Vagina (tissue), 2 donors: ENCODE results near the gene DIPK2A. TPM values are rescaled to one million over a fixed set of nuclear protein-coding genes. Genes with fewer than 3 reads are reported as not detected.

Experiments used
- DNase-seq, 2 donors: peaks; one replicate each; pipeline ENCODE4 v3.0.0-alpha.2; 2017; ENCODE audit errors: extremely low spot score in 2 of 2
- H3K27ac ChIP-seq: fragments of 200-600 bp; sonication (generic); one replicate; pipeline ENCODE4 v1.5.1; 2019
- H3K27me3 ChIP-seq: fragments of 200-600 bp; sonication (generic); one replicate; pipeline ENCODE4 v1.5.1; 2019
- H3K36me3 ChIP-seq, 2 donors: fragments of 200-600 bp; sonication (generic); one replicate each; pipeline ENCODE4 v1.5.1; 2017 to 2019
- H3K4me1 ChIP-seq: fragments of 200-600 bp; sonication (generic); one replicate; pipeline ENCODE4 v1.5.1; 2019
- H3K4me3 ChIP-seq, 2 donors: fragments of 200-600 bp; sonication (generic); 1 replicate in 1 of 2; 2 replicates in 1 of 2; pipeline ENCODE4 v1.5.1; 2016 to 2019
- H3K9me3 ChIP-seq: fragments of 200-600 bp; sonication (generic); one replicate; pipeline ENCODE4 v1.5.1; 2019
- CTCF ChIP-seq, 3 experiments: fragments of 450-650 bp in 2 of 3; fragments of 200-600 bp in 1 of 3; sonication (generic) in 1 of 3; IDR thresholded peaks; one replicate each; pipeline ENCODE4 v1.5.1; 2017 to 2019; ENCODE audit warnings: antibody characterized with exemption in 3 of 3, mild to moderate bottlenecking in 2 of 3, moderate library complexity in 2 of 3
- POLR2A ChIP-seq, 2 donors: fragments of 450-650 bp; IDR thresholded peaks; one replicate each; pipeline ENCODE4 v1.6.1; 2017; ENCODE audit warnings: antibody characterized with exemption in 2 of 2, mild to moderate bottlenecking in 2 of 2, moderate library complexity in 2 of 2
- POLR2AphosphoS5 ChIP-seq, 2 donors: sonication (generic); formaldehyde crosslinking; IDR thresholded peaks; one replicate each; pipeline ENCODE4 v1.9.0; 2017; ENCODE audit warnings: antibody characterized with exemption in 2 of 2, mild to moderate bottlenecking in 2 of 2, low read depth in 1 of 2; ENCODE audit not compliant: insufficient read depth in 1 of 2
- intact Hi-C: fragments of 100-400 bp; cut with DNase I; formaldehyde crosslinking; loops from one replicate; pipeline ENCODE4 v1.15.1; 2023
- total RNA-seq: library from RNA; depleted of rRNA; stranded (reverse); fragments of >200 nt; gene quantifications from one replicate; pipeline ENCODE4 v1.2.3, GENCODE V29; 2016

DIPK2A gene
- total RNA-seq, 1 donor from 2014 or later = 26.5 TPM

DNA sequence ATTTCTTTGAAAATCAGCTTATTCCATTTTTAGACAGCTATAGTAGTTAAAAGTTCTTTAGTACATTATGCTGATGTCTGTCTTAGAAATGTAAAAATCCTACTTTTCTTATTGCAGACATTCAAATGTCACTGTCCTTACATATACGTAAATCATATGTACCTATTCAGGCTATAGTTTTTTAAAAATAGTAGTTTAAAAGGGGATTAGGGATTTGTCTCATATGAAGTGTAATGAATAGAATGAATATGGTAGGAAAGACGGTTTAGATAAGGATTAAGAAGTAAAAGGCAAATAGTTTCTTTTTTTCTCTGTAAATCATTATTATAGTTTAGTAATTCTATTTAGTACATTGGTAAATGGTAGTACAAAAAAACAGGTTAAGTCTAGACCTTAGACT, 7.4 kb downstream of the DIPK2A start:
- H3K36me3 ChIP-seq = no peaks in the 10 kb centered on the region
- no peaks in the 10 kb centered on the region for H3K27me3 ChIP-seq
- intact Hi-C loops = no loop called here
- H3K4me3 ChIP-seq = no peak overlapping the region
- no peak for DNase-seq
- no peaks in the 10 kb centered on the region for H3K9me3 ChIP-seq
- peaks cover 63% of the 10 kb centered on the region for H3K4me1 ChIP-seq
- TF ChIP-seq POLR2A (IDR thresholded peaks at IDR 0.05) (no peak), POLR2AphosphoS5 (IDR thresholded peaks at IDR 0.05; ENCODE audit: insufficient read depth in 1 of 2, low read depth in 1 of 2) (no peak), CTCF (IDR thresholded peaks at IDR 0.05) (no peak)
- H3K27ac ChIP-seq = no peak overlapping the region

- Histone ChIP-seq H3K4me1 (peaks cover 65% of the 10 kb centered on the region), H3K27ac (no peak overlapping the region), H3K9me3 (no peaks in the 10 kb centered on the region), H3K27me3 (no peaks in the 10 kb centered on the region), H3K36me3 (no peaks in the 10 kb centered on the region), H3K4me3 (no peak overlapping the region)
- intact Hi-C loops = no loop called here
- DNase-seq = no peak
- TF ChIP-seq CTCF (IDR thresholded peaks at IDR 0.05) (no peak), POLR2A (IDR thresholded peaks at IDR 0.05) (no peak)
These were observed 8.2 kb downstream of the DIPK2A start for GRCh38 chr3:143979813-143980212.

DNA sequence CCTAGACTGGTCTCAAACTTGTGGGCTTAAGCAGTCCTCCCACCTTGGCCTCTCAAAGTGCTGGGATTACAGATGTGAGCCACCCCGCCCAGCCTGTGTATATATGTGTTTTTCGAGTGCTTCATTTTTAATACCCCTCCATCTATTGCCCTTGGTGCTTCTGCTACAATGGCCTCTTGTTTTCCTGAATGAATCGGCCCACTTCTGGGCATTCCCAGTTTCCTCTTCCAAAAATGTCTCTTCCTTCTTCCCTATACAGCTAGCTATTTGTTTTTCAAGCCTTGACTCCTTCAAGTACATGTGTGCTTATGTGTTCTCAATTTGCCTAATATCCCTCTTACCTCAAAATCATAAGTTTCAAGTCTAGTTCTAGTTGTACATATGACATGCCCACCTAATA, 16.7 kb downstream of the DIPK2A start:
- Histone ChIP-seq H3K27ac (no peak overlapping the region), H3K4me3 (no peak overlapping the region), H3K36me3 (peaks cover 0 to 23% of the 10 kb centered on the region in 2 donors), H3K27me3 (no peaks in the 10 kb centered on the region), H3K9me3 (no peaks in the 10 kb centered on the region), H3K4me1 (peaks cover 21% of the 10 kb centered on the region)
- no peak for DNase-seq
- intact Hi-C loops = no loop called here
- TF ChIP-seq CTCF (IDR thresholded peaks at IDR 0.05) (no peak), POLR2AphosphoS5 (IDR thresholded peaks at IDR 0.05; ENCODE audit: insufficient read depth in 1 of 2, low read depth in 1 of 2) (no peak), POLR2A (IDR thresholded peaks at IDR 0.05) (no peak)

- no peak overlapping the region for H3K27ac ChIP-seq
- TF ChIP-seq POLR2AphosphoS5 (IDR thresholded peaks at IDR 0.05; ENCODE audit: insufficient read depth in 1 of 2, low read depth in 1 of 2) = no peak
These were observed 17.8 kb downstream of the DIPK2A start for GRCh38 chr3:143989461-143989860.

DNA sequence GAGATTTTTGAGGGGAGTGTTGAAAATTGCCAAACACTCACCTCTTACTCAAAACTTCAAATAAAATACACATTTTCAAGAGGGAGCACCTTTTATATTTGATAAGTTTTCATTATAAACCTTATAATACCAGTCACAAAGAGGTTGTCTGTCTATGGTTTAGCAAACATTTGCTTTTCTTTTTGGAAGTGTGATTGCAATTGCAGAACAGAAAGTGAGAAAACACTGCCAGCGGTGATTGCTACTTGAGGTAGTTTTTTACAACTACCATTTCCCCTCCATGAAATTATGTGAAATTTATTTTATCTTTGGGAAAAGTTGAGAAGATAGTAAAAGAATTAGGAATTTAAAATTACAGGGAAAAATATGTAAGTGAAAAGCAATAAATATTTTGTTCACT, 20.1 kb downstream of the DIPK2A start:
- Histone ChIP-seq H3K27me3 (no peaks in the 10 kb centered on the region), H3K36me3 (peaks cover 0 to 21% of the 10 kb centered on the region in 2 donors), H3K4me3 (no peak overlapping the region), H3K27ac (no peak overlapping the region), H3K9me3 (no peaks in the 10 kb centered on the region), H3K4me1 (peaks cover 9% of the 10 kb centered on the region)
- TF ChIP-seq POLR2AphosphoS5 (IDR thresholded peaks at IDR 0.05; ENCODE audit: insufficient read depth in 1 of 2, low read depth in 1 of 2) = no peak
- TF ChIP-seq POLR2A (IDR thresholded peaks at IDR 0.05) = no peak
- no peak for TF ChIP-seq CTCF (IDR thresholded peaks at IDR 0.05)
- intact Hi-C loops = no loop called here
- DNase-seq = no peak

More at GRCh38 chr3:143989461-143989860, 17.8 kb downstream of the DIPK2A start:
- Histone ChIP-seq H3K4me1 (peaks cover 12% of the 10 kb centered on the region), H3K4me3 (no peak overlapping the region), H3K9me3 (no peaks in the 10 kb centered on the region), H3K36me3 (peaks cover 0 to 26% of the 10 kb centered on the region in 2 donors), H3K27me3 (no peaks in the 10 kb centered on the region)
- no peak for DNase-seq
- intact Hi-C loops = no loop called here

DNA sequence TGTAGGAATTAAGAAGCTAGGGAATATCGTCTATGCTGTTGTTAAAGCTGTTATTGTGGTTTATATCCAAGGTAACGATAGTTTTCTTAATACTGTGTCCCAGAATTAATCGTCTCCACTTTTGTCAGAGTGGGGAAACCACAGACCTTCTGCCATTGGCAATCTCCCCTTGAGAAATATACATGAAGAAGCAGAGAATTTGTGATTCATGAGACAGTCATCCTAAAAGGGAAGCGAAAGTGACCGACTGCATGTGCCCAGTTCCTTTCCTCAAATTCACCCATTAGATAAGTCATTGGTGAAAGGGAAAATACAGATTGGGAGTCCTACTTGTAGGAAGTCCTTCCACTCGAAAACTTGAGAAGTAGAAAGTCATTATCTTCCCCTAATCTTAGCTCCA, 26.6 kb downstream of the DIPK2A start:
- TF ChIP-seq CTCF (IDR thresholded peaks at IDR 0.05) (no peak), POLR2A (IDR thresholded peaks at IDR 0.05) (no peak), POLR2AphosphoS5 (IDR thresholded peaks at IDR 0.05; ENCODE audit: insufficient read depth in 1 of 2, low read depth in 1 of 2) (no peak)
- Histone ChIP-seq H3K4me3 (no peak overlapping the region), H3K4me1 (no peaks in the 10 kb centered on the region), H3K36me3 (peaks cover 0 to 4% of the 10 kb centered on the region in 2 donors), H3K9me3 (no peaks in the 10 kb centered on the region), H3K27ac (no peak overlapping the region), H3K27me3 (no peaks in the 10 kb centered on the region)
- no peak for DNase-seq
- intact Hi-C loops = no loop called here
